ENCODE measurements around the gene SPATA1.
"Not testable (repeated sequence)": the region's sequence is repeated elsewhere in the genome, so short reads cannot be mapped to it uniquely, and the experiment has no call there.

SPATA1 gene

DNA sequence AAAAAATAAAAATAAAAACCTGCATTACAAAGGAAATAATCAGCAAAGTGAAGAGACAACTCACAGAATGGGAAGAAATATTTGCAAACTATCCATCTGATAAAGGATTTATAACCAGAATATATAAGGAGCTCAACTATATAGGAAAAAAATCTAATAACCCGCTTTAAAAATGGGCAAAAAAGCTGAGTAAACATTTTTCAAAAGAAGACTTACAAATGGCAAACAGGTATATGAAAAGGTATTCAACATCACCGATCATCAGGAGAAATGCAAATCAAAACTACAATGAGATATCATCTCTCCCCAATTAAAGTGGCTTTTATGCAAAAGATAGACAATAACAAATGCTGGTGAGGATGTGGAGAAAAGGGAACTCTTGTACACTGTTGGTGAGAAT is 4.0 kb downstream of the SPATA1 start:
- no peak for FAIRE-seq

DNA sequence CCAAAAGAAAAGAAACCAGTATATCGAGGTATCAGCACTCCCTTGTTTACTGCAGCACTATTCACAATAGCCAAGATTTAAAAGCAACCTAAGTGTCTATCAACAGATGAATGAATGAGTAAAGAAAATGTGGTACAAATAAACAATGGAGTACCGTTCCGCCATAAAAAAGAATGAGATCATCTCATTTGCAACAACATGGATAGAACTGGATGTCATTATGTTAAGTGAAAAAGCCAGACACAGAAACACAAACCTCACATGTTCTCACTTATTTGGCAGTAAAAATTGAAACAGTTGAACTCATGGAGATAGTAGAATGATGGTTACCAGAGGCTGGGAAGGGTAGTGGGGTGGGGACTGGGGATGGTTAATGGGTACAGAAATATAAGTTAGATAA is 4.5 kb downstream of the SPATA1 start:
- no peak for FAIRE-seq

DNA sequence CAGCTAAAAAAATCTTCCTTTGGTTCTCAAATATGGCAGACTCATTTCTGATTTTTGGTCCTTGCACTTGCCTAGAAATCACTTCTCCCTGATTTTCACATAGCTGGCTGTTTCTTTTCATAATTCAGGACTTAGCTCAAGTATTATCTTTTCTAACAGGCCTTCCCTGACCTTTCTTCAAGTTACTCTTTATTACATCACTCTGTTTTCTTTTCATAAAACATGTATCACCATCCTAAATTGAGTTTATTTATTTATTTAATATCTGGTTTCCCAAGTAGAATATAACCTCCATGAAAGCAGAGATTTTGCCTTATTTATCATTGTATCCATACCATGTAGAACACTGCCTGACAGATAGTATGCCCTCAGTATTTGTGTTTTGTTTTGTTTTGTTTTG is 18.4 kb downstream of the SPATA1 start:
- FAIRE-seq: no peak

DNA sequence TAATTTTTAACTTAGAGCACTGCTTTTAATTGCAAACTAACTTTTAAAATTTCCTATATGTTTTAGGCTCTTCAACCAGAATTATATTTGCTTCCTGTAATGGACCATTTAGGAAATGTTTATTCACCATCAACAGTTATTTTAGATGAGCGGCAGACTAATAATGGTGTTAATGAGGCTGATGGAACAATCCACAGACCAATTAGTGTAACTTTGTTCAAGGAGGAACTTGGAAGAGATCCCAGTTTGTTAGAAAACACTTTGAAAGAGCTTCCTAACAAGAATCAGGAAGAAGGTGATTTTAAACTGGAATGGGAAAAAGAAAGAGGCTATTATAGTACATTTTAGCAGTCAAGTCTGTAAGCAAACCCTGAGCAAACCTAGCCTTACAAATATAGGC is 19.6 kb downstream of the SPATA1 start:
- FAIRE-seq: peak; percentile 95

DNA sequence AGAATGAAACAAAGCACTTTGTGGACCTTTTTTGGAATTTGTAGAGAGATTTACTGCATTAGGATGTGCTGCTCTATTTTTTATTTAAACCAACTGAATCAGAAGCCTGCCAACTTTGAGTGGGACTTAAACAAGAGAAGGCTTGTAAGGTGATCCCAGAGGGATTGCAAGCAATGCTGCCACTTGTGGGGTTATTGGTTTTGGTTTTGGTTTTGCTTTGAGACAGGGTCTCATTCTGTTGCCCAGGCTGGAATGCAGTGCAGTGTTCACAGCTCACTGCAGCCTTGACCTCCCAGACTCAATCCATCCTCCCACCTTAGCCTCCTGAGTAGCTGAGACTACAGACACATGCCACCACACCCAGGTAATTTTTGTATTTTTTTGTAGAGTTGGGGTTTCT is 32.4 kb downstream of the SPATA1 start:
- no peak for FAIRE-seq

DNA sequence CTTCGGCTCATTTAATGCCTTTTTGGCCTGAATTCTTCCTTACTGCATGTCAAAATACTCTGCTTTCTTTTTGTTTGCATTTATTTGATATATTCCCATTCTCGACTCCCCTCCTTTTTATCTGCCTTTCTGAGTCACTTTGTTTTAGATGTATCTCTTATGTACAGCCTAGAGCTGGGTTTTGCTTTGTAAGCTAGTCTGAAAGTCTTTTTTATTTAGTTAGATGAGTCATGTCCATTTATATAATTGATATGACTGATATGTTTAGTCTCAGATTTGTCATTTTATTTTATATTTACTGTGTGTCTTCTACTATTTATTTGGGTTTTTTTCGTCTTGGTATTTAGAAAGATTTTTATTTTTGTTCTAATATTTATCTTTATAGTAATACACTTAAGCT is 33.8 kb downstream of the SPATA1 start:
- FAIRE-seq: peak; percentile 99

DNA sequence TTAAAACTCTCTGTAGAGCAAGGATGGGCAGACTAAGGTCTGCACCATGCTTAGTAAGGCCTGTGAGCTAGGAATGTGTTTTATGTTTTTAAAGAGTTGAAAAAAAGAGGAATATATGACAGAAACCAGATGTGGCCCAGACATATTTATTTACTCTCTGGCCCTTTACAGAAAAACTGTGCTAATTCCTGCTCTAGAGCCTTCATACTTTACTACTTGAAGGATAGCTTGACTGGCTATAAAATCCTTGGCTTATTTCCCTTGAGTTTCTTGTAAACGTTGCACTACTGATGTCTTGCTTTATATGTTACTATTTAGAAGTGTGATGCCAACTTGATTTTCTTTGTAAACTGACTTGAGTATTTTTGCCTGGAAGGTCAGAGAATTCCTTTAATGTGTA is 34.6 kb downstream of the SPATA1 start:
- peak; percentile 87 for FAIRE-seq

DNA sequence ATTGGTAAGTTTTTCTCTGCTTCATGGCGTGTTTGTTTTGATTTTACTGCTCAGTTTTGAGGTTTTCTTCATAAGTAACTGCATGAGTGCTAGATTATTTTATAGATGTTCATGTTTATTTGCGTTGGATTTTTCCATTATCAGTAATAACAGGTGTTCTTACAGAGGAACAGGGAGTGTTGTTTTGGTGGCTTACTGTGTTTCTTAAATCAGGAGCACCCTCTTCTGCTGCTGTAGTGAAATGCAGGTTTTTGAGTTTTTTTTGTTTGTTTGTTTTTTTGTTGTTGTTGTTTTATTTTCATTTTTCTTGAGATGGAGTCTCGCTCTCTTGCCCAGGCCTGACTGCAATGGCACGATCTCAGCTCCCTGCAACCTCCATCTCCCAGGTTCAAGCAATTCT is 35.5 kb downstream of the SPATA1 start:
- FAIRE-seq: no peak

DNA sequence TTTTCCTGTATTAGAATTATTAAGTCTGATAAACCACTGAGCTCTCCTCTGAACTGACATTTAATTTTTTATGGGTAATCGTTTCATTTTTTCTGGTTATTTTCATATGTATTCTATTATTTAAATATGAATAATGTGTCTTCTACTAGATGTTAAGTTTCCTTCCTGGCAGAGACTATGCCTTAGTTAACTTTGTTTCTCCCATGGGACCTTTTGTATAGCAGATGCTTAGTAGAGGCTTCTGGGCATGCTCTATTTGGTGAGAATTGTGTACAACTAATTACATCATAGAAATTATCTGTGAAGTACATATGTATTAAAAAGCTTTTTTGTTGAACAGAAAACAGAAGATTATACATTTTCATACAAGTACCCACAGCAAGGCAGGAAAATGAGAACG is 44.6 kb downstream of the SPATA1 start:
- no peak for FAIRE-seq

DNA sequence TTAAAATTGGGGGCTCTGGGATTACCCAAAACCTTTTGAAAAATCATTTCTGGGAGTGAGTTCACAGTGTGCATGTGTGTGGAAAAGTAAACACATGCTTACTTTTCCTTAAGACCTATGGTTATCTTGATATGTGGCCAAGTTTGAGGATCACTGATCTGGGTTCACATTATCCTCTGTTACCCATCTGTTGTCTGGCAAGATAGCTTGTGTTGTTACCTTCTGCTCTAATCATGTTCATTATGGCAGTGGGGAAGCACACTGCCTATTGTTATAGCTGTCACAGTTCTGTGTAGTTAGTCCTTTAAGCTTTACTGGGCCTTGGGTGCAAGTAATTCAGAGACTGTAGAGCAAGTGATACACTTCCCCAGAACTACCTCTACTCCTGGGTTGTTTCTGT is 63.0 kb downstream of the SPATA1 start:
- no peak for FAIRE-seq

DNA sequence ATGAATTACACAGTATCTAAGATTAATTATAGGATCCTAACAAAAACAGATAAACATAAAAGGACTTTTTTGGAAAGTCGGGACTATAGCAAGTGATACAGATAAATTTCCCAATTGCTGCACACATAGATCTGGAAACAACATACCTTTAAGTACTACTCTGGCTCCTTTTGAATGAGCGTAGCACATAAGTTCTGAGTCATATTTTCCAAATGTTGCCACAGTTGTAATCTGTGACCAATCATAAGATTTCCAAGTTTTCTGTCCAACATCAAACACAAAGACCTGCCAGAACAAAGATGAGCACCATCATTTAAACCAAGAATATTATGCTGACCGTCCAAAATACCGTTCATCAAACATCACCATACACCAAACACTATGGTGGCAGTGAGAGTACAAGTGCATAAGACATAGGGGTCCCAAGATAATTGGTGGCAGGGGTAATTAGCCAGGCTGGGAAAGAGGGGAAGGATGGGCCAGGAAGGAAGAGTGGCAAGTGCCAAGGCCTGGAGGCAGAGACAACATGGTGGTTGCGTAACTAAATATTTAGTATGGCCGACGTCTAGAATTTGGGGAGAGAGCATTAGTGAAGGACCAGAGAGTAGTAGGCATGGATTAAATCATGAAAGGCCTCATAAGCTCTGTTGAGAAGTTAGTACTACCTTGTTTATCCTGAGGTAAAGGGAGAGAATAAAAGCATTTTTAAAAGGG is 64.4 kb downstream of the SPATA1 start:
- no peak for FAIRE-seq

DNA sequence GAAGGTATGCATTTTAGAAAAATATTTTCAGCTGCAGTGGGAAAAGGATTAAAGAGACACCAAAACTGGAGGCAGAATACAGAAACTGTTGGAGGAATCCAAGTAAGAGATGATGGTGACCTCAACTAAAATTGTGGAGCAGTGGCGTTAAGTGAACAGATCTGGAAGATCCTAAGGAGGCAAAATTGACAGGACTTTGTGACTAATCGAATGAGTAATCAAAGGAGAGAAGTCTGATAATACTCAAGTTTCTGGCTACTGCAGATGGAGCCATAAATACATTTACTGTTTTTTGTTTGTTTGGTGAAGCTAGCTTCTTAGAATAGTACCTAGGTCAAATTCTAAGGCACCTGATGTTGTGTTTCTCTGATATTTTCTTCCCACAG is 65.0 kb downstream of the SPATA1 start:
- no peak for FAIRE-seq

DNA sequence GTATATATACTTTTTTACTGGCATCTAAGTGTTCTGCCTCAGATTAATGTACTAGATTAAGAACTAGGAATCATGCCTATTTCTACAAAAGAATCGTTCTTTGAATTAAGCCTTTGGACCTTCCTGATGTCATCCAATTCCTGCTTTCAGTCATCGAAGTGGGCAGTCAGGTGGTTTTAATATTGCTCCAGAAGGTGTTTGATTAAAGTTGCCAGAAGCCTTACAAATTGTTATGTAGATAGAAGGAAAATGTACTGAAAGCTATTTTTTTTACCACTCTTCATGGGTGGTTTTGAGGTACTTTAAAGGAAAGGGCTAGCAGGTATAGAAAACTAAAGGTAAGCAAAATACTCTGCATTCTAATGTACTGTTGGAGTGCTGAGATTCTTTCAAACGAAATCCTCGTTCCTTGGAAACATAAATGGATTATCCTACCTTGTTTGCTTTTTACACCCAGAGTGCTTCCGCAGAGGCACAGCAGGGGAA is 67.3 kb downstream of the SPATA1 start:
- FAIRE-seq: no peak

DNA sequence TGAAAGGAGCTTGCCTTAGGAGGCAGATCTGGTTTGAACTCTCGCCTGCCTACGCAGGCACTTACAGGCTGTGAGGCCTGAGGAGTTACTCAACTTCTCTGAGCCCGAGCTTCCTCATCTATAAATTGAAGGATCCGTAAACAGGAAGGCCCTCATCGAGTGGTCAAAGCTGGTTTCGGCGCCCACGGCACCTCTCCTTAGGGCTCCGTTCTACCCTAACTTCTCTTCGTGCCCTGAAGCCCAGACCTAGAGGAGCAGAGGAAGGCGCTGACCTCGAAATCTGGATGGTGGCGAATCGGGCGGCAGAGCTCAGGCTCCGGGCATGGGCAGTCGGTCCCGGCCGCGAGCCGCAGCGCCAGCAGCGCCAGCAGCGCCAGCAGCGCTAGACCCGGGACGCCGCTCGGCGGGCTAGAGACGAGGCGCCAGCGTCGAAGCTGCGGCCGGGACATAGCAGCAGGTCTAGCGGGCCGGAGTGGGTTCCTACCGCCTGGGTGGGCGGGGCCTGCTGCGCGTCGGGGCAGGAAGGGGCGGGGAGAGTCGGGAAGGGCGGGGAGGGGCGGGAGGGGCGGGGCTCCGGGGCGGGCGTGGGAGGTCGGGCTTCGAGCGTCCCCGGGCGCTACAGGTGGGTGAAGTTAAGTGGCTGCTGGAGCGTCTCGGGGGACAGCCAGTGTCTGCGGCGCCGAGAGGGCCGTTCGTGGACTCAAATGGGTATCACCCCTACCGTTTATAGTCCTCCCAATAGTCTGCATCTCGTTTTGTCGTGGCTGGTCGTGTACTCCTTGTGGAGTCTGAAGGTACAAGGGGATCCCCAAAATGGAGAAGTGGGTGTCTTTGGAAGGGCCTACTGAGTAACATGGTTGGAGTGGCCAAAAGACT is 68.0 kb downstream of the SPATA1 start, which contains the start of gene CTBS:
Gene CTBS (minus strand): TSS at position 474 of the 876 bp plus-strand sequence. CDS start 25 bp downstream, at position 449.
- no peak for FAIRE-seq

DNA sequence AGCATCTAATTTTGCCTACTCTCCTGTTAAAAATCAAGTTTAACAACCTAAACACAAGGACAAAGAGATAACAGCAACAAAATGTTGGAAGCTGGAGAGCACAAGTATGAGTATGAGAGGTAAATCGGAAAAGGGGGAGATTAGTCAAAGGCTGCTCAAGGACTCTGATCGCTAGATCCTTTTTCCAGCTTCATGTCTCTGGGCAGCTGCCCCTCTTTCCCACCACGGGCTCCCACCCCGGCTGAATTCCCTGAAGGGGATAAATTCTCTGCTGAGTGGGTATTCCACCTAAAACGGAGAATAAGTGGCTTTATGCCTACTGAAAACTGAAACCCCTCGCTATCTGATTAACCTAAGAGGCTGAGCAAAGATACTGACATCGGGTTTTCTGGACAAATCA is 68.8 kb downstream of the SPATA1 start:
- FAIRE-seq: no peak

DNA sequence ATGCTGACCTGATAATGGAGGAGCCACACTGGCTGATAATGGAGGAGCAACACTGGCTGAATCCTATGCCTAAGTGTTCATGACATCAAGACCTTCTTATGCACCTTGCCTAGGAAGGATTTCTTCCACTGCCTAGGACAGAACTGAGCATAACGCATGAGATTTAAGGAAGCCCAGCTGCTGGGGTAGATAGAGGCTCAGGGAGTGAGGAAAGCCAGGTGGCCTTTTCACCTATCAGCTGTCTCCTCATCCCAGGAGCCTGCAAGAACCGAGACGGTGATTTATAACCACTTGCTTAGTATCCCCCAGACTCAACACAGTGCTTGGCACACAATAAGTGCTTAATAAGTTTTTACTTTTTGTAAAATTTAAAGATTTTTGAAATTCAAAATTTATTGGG is 75.5 kb downstream of the SPATA1 start:
- no peak for FAIRE-seq

DNA sequence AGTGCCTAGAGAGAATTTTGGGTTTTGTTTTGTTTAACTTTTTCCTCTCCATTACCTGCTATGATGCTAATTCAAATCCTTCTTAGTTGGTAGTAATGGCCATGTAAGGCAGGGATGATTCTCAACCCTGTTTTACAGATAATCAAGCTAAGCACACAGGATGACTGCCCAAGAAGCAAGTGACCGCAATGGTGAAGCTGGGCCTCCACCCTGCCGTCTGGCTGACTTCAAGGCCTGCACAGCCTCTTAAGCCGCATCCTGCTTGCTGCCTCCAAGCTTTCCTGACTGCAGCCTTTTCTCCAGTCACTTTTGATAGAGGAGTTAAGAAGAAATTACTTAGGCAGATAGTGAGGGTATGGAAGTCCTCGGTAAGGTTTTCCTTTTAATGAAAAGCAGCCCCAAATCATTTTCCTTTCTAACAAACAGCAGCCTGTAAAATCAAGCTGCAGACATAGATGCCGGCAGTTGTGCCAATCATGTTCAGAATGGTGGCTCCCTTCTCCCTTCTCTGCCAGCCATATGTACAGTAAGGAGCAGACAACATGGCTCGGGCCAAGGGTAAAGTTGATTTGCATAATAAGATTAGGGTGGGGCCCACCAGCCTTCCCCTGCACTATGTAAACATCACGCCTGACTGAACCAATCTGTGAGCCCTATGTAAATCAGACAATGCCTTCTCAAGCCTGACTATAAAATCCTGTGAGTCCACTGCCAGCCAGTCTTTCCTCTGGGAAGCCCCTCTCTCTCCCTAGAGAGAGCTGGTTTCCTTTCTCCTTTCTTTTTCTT is 76.8 kb downstream of the SPATA1 start:
- no peak for FAIRE-seq

DNA sequence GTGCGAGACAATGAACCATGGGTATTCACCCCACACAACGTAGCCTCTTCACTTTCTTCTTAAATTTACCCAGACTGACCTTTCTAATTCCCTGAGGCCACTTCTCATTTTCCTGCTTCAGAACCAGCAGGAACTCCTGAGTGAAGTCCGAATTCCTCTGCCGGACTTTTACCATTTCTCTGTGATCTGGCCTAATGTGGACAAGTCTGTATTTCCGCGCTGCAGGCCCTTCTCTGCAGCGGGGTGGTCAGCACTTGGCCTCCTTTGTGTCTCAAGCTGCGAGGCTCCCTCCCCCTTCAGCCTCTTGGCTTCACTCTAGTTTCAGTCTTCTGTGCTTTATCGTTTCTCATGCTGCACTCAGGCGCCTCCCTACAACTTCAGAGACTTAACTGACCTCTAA is 77.5 kb downstream of the SPATA1 start:
- no peak for FAIRE-seq

DNA sequence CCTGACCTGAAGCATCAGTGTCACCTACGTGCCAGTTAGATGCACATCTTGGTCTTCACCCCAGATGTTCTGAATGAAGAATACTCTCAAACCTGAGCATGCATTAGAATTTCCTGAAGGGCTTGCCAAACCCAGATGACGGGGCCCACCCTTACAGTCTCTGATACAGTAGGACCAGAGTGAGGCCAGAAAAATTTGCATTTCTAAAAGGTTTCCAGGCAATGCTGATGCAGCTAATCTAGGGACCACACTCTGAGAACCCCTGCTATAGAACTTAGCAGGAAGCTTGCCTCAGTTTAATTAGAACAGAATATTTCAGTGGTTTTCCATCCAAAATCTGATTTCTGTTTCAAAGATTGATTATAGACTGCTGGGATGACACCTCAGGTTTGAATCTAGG is 77.9 kb downstream of the SPATA1 start:
- FAIRE-seq: no peak

DNA sequence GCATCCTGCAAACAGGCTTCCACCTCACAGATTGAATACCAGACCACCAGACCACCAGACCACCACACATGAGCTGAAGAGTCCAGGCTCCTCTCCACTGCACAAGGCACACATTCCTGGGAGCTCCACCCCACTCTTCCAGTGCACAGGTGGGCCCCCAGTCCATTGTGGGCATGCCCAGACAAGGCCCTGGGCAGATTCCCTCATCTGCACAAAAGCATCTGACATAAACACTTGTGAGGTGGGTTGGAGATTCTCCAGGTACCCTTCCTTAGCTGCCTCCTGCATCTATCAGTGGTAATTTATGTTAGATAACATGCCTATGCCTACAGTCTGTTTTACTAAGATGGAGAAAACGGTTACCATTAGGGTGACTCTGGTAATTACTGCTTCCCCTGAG is 79.6 kb downstream of the SPATA1 start:
- FAIRE-seq: no peak

DNA sequence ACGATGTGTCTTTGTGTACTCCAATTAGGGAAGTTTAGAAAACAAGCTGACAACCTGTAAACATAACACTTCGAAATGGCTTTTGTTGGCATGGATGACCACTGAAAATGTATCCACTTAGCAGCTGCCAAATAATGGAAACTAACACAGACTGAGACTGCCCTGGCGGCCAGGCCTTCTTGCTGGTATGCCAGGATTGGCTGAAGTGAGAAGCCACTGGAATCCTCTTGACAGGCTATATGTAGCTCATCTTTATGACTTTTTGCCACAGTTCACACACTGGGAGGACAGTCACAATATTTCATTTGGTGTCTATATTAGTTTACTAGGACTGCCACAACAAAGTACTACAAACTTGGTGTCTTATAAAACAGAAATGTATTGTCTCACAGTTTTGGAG is 80.9 kb downstream of the SPATA1 start:
- no peak for FAIRE-seq

DNA sequence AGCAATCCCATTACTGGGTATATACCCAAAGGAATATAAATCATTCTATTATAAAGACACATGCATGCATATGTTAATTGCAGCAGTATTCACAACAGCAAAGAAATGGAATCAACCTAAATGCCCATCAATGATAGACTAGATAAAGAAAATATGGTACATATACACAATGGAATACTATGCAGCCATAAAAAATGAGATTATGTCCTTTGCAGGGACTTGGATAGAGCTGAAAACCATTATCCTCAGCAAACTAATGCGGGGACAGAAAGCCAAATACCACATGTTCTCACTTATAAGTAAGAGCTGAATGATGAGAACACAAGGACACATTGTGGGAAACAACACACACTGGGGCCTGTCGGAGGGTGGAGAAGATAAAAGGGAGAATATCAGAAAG is 88.8 kb downstream of the SPATA1 start:
- FAIRE-seq: not testable (repeated sequence)

DNA sequence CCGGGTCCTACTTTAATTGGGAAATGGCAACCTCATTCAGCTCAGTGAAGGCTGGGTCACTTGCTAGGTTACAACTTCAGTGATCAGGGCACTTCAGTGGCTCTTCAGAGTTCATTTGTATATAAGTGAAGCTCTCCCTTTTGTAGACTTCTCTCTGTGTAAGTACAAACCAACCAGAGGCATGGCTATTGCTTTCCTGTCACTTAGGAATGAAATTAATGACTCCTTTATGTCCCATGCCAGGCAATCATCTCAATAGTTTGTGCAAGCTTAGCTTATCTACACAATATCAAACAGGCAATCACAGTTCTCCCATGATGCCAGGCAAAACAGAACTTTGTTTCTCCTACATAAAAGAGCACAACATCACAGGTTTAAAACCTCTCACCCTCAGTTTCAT is 90.8 kb downstream of the SPATA1 start:
- FAIRE-seq: no peak
